ENCODE results near the gene SLC39A3. TPM values are rescaled to one million over a fixed set of nuclear protein-coding genes. Genes with fewer than 3 reads are reported as not detected.

Gene SLC39A3
- total and polyA plus RNA-seq, 10 of the 15 experiments (the other 5 are each of a cell fraction or from before 2014, with no cell fraction given): 0.63 to 67.1 (median 51.2) TPM

DNA sequence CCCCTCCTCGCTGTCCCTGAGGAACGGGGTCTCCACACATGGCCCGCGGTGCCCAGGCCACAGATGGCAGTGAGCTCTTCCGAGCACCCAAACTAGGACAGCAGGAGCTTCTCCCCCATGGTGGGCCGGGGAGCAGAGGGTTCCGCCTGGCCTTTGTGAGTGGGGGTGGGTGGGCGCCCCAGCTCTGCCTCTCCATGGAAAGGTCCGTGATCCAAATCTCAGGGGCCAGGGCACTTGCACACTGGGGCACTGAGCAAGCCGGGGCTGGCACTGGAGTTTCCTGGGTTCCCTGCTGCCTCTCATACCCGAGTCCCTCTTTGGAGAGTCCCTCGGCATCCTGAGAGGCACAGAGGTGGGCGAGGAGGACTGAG is 16.5 kb downstream of the SLC39A3 start:
- intact Hi-C loops (cut with micrococcal nuclease; ENCODE audit: unreplicated experiment) (no loop called here), in situ Hi-C loops (cut with MboI) (no loop called here)
- Histone ChIP-seq H3K4me3 (no peak overlapping the region), H3K27ac (ENCODE audit: control insufficient read depth, insufficient read depth) (no peak overlapping the region), H3K9me3 (replicated peaks; ENCODE audit: control insufficient read depth, insufficient read depth, low read length) (no peaks in the 10 kb centered on the region), H3K36me3 (ENCODE audit: control insufficient read depth in 2 of 2, insufficient read depth in 2 of 2, low read length in 1 of 2) (no peaks in the 10 kb centered on the region), H3K4me2 (ENCODE audit: control insufficient read depth, insufficient read depth) (no peak overlapping the region), H3K9ac (ENCODE audit: control insufficient read depth, insufficient read depth, low read length) (no peak overlapping the region), H3K27me3 (replicated peaks in 1 of 2; ENCODE audit: control insufficient read depth in 2 of 2, insufficient read depth in 2 of 2, low read length in 1 of 2) (peaks cover 3 to 4% of the 10 kb centered on the region in 2 experiments; a peak in 1 of 4 replicates), H2AFZ (ENCODE audit: control insufficient read depth, low read depth, low read length) (no peak overlapping the region), H3K79me2 (ENCODE audit: control insufficient read depth, insufficient read depth, low read length) (no peaks in the 10 kb centered on the region), H3K4me1 (ENCODE audit: control insufficient read depth, insufficient read depth, low read length) (no peaks in the 10 kb centered on the region), H4K20me1 (ENCODE audit: control insufficient read depth, insufficient read depth) (no peaks in the 10 kb centered on the region)
- no TSS peak for BruUV-seq (replicated peaks)
- ChIA-PET CTCF (interaction anchor here (2.8 kb wide), 1 partner anchor 75 kb away, joined by 5 read pairs; no protein-coding TSS in a partner anchor), SMC1A (ENCODE audit: uncharacterized antibody, unreplicated experiment) (no interaction called here), RAD21 (ENCODE audit: unreplicated experiment) (no interaction called here), POLR2A (no interaction called here)
- no peak for DNase-seq (ENCODE audit: low read depth, low spot score)
- FAIRE-seq: no peak
- ATAC-seq: no peak
- 67% methylated on average over 12 of the region's 13 CpGs for WGBS (ENCODE audit: insufficient coverage, insufficient replicate concordance, low lambda C conversion rate, missing lambda C conversion rate)
- TF ChIP-seq SKIL (IDR thresholded peaks at IDR 0.05; ENCODE audit: low read depth, poor library complexity, severe bottlenecking): no peak
- no peak for TF ChIP-seq NFXL1 (IDR thresholded peaks at IDR 0.05; ENCODE audit: borderline replicate concordance)
- no peak for TF ChIP-seq RUNX3 (IDR thresholded peaks at IDR 0.05; ENCODE audit: low read length)
- TF ChIP-seq, protein P1, sequence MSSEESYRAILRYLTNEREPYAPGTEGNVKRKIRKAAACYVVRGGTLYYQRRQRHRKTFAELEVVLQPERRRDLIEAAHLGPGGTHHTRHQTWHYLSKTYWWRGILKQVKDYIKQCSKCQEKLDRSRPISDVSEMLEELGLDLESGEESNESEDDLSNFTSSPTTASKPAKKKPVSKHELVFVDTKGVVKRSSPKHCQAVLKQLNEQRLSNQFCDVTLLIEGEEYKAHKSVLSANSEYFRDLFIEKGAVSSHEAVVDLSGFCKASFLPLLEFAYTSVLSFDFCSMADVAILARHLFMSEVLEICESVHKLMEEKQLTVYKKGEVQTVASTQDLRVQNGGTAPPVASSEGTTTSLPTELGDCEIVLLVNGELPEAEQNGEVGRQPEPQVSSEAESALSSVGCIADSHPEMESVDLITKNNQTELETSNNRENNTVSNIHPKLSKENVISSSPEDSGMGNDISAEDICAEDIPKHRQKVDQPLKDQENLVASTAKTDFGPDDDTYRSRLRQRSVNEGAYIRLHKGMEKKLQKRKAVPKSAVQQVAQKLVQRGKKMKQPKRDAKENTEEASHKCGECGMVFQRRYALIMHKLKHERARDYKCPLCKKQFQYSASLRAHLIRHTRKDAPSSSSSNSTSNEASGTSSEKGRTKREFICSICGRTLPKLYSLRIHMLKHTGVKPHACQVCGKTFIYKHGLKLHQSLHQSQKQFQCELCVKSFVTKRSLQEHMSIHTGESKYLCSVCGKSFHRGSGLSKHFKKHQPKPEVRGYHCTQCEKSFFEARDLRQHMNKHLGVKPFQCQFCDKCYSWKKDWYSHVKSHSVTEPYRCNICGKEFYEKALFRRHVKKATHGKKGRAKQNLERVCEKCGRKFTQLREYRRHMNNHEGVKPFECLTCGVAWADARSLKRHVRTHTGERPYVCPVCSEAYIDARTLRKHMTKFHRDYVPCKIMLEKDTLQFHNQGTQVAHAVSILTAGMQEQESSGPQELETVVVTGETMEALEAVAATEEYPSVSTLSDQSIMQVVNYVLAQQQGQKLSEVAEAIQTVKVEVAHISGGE (CRISPR knock-in tag; IDR thresholded peaks at IDR 0.05): no peak
- TF ChIP-seq, protein P2, sequence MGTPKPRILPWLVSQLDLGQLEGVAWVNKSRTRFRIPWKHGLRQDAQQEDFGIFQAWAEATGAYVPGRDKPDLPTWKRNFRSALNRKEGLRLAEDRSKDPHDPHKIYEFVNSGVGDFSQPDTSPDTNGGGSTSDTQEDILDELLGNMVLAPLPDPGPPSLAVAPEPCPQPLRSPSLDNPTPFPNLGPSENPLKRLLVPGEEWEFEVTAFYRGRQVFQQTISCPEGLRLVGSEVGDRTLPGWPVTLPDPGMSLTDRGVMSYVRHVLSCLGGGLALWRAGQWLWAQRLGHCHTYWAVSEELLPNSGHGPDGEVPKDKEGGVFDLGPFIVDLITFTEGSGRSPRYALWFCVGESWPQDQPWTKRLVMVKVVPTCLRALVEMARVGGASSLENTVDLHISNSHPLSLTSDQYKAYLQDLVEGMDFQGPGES (IDR thresholded peaks at IDR 0.05): no peak
- TF ChIP-seq BMI1 (IDR thresholded peaks at IDR 0.05; ENCODE audit: borderline replicate concordance): no peak
- no peak for TF ChIP-seq PML (IDR thresholded peaks at IDR 0.05; ENCODE audit: low read length)

Data from GM12878 (cell line).